ENCODE measurements around the gene ALOXE3.

Gene ALOXE3

DNA sequence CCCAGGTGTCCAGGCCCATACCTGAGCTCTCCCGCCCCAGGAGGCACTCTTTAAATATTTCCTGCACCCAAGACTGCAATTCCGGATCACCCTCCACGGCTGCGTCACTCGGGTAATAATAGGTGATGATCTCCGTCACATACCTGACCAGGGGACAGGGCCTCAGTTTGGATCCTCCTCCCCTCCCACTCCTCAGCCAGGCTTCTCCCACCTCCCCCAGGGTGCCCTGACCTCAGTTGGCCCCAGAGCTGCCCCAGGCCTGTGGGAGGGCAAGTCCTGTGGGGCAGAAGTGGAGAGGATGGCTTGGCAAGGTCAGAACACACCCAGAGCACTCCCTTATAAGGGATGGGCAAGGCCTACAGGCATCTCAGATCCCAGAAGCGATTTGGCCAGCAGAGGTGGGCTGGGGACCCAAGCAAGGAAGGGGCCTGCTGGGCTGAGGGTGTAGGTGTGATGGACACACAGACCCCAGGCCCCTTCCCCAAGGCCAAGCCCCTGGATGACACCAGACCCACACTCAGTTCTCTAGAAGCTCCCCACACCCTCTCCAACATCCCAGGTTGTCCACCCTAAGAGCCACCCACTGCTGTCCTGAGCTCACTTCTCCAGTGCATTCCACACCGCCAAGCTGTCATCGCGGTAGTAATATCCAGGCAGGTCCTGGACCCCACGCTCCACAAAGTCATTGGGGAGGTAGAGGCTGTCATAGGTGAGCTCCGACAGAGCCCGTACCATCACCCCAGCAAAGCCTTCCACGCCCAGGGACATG is 42.6 kb downstream of the ALOXE3 start:
- Mint-ChIP-seq H3K9me3 (no peaks in the 10 kb centered on the region), H3K4me1 (ENCODE audit: low read depth) (peaks cover 19% of the 10 kb centered on the region), H3K27me3 (ENCODE audit: low read depth) (peaks cover 45% of the 10 kb centered on the region), H3K27ac (no peak overlapping the region), H3K36me3 (ENCODE audit: low read depth) (no peaks in the 10 kb centered on the region), H3K4me3 (no peak overlapping the region)
- no peak for DNase-seq (ENCODE audit: low spot score)

DNA sequence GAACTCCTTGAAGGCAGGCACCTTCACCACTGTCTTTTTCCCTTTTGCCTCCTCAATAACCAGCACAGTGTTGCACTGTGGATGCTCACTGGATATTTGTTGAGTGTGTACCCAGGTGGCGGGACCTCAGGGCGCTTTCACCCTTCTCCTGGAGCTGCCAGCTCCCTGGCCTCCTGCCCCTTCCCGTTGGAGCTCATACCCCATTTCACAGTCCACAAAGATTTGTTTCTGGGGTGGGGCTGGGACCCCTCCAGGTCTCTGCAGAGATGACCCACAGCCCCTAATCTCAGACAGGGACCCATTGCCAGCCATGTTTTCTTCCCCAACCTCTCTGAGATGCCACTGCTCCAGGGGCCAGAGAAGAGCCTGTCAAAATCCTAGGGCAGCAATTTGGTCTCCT is 43.2 kb downstream of the ALOXE3 start:
- Mint-ChIP-seq H3K27me3 (ENCODE audit: low read depth) (peaks cover 51% of the 10 kb centered on the region), H3K27ac (no peak overlapping the region), H3K36me3 (ENCODE audit: low read depth) (no peaks in the 10 kb centered on the region), H3K4me1 (ENCODE audit: low read depth) (peaks cover 18% of the 10 kb centered on the region), H3K9me3 (no peaks in the 10 kb centered on the region), H3K4me3 (peak overlapping the region; percentile 0)
- DNase-seq (ENCODE audit: low spot score) = no peak

DNA sequence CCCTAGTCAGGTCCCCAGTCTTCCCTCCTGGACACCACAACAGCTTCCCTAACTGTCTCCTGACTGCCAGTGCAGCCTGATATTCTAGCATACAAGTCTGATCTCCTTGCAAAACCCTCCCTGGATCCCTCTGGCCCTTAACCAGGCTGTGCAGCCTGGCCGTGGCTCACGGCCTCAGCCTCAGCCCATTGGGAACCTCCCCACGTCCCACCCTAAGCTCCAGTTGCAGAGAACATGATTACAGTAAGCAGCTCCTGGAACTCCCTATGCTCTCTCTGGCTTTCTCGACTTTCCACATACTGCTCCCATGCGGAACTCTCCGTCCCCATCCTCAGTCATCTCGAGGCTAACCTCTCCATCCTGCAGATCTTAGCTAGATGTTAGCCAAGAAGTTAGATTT is 43.8 kb downstream of the ALOXE3 start:
- DNase-seq (ENCODE audit: low spot score) = no peak
- Mint-ChIP-seq H3K4me1 (ENCODE audit: low read depth) (peaks cover 15% of the 10 kb centered on the region), H3K27ac (no peak overlapping the region), H3K4me3 (peak overlapping the region; percentile 0), H3K9me3 (no peaks in the 10 kb centered on the region), H3K27me3 (ENCODE audit: low read depth) (peaks cover 51% of the 10 kb centered on the region), H3K36me3 (ENCODE audit: low read depth) (no peaks in the 10 kb centered on the region)

- Mint-ChIP-seq H3K27ac (peak overlapping the region; percentile 24), H3K4me3 (peak overlapping the region; percentile 80), H3K27me3 (ENCODE audit: low read depth) (peaks cover 52% of the 10 kb centered on the region), H3K36me3 (ENCODE audit: low read depth) (no peaks in the 10 kb centered on the region), H3K4me1 (ENCODE audit: low read depth) (peaks cover 11% of the 10 kb centered on the region), H3K9me3 (no peaks in the 10 kb centered on the region)
- peak; percentile 76 for DNase-seq (ENCODE audit: low spot score)
Measured at GRCh38 chr17:8073627-8074484, 44.5 kb downstream of the ALOXE3 start.

DNA sequence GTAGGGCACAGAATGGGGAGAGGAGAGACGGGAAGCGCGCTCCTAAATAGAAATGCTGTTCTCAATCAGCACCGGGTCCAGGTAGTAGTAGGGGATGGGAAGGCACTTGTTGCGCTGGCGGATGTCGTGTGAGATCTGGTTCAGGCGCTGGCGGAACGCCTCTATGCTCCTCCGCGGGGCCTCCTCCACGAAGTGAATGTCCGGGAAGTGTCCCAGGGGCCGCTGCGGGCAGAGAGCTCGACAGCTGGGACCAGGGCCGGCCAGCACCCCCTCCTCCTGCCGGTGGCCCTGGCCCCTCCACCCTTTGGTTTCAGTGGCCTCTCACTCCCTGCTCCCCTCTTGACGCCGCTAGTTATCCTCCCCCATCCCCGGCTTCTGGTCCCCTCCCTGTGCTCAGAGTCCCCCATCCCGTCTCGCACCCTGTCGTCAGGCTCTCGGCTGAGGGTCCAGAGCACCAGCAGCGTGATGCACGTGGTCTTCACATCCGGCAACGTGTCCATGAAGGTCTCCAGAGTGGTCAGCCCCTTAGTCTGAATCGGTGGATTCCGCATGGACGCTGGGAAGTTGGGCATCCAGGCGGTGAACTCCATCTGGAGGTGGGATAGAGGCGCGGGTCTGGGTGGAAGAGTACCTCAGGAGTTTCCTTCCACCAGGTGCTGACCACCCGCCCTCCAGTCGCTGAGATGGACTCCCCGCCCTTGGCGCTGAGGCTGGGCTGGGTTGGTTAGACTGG is 45.4 kb downstream of the ALOXE3 start:
- Mint-ChIP-seq H3K4me3 (peak overlapping the region; percentile 56), H3K4me1 (ENCODE audit: low read depth) (peaks cover 11% of the 10 kb centered on the region), H3K36me3 (ENCODE audit: low read depth) (no peaks in the 10 kb centered on the region), H3K27ac (no peak overlapping the region), H3K27me3 (ENCODE audit: low read depth) (peaks cover 57% of the 10 kb centered on the region), H3K9me3 (no peaks in the 10 kb centered on the region)
- DNase-seq (ENCODE audit: low spot score) = peak; percentile 12

DNA sequence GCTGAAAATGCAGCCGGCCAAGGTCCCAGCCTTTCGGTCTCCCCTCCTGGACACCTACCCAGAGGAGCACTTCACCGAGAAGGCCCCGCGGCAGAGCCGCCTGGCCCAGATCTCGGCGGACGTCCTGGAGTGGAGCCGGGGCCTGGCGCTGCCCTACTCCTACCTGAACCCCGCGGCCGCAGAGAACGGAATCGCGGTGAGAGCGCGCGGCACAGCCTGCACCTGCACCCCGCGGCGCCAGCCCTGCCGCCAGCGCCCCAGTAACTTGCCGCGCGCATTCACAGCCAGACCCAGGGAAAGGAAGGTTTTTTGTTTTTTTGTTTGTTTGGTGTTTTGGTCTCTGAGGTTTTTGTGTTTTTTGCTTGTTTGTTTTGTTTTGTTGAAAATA is 46.0 kb downstream of the ALOXE3 start:
- no peak for DNase-seq (ENCODE audit: low spot score)
- H3K27ac Mint-ChIP-seq = no peak overlapping the region
- no peaks in the 10 kb centered on the region for H3K36me3 Mint-ChIP-seq (ENCODE audit: low read depth)
- no peaks in the 10 kb centered on the region for H3K9me3 Mint-ChIP-seq
- peaks cover 54% of the 10 kb centered on the region for H3K27me3 Mint-ChIP-seq (ENCODE audit: low read depth)
- peak overlapping the region; percentile 56 for H3K4me3 Mint-ChIP-seq
- peaks cover 11% of the 10 kb centered on the region for H3K4me1 Mint-ChIP-seq (ENCODE audit: low read depth)

DNA sequence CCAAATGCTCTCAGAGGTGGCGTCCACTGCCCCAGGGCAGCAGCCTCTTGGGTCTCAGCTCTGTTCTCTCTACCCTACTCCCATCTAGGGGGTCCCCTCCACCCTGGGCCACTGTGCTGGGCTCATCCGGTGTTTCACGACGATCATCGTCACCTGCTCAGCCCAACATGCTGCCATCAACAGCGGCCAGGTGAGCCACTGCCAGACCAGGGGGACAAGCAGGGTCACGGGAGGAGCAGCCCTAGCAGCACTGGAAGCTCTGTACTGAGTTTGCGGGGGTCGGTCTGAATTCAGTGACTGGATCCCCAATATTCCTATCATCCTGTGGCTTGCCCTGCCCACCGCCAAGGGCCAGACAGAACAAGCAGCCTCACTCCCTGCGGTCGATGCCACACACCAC is 46.8 kb downstream of the ALOXE3 start:
- DNase-seq (ENCODE audit: low spot score) = no peak
- Mint-ChIP-seq H3K27me3 (ENCODE audit: low read depth) (peaks cover 54% of the 10 kb centered on the region), H3K36me3 (ENCODE audit: low read depth) (no peaks in the 10 kb centered on the region), H3K4me3 (no peak overlapping the region), H3K9me3 (no peaks in the 10 kb centered on the region), H3K27ac (no peak overlapping the region), H3K4me1 (ENCODE audit: low read depth) (peaks cover 11% of the 10 kb centered on the region)

- Mint-ChIP-seq H3K4me1 (ENCODE audit: low read depth) (peaks cover 11% of the 10 kb centered on the region), H3K27me3 (ENCODE audit: low read depth) (peaks cover 47% of the 10 kb centered on the region), H3K4me3 (no peak overlapping the region), H3K27ac (no peak overlapping the region), H3K9me3 (no peaks in the 10 kb centered on the region), H3K36me3 (ENCODE audit: low read depth) (no peaks in the 10 kb centered on the region)
- DNase-seq (ENCODE audit: low spot score) = no peak
Measured at GRCh38 chr17:8069587-8069860, 48.8 kb downstream of the ALOXE3 start.

- peaks cover 10% of the 10 kb centered on the region for H3K4me1 Mint-ChIP-seq (ENCODE audit: low read depth)
- no peak overlapping the region for H3K27ac Mint-ChIP-seq
- no peak overlapping the region for H3K4me3 Mint-ChIP-seq
- H3K36me3 Mint-ChIP-seq (ENCODE audit: low read depth) = no peaks in the 10 kb centered on the region
- no peak for DNase-seq (ENCODE audit: low spot score)
- H3K9me3 Mint-ChIP-seq = no peaks in the 10 kb centered on the region
- H3K27me3 Mint-ChIP-seq (ENCODE audit: low read depth) = peaks cover 45% of the 10 kb centered on the region
Measured at GRCh38 chr17:8068736-8069586, 49.4 kb downstream of the ALOXE3 start.

DNA sequence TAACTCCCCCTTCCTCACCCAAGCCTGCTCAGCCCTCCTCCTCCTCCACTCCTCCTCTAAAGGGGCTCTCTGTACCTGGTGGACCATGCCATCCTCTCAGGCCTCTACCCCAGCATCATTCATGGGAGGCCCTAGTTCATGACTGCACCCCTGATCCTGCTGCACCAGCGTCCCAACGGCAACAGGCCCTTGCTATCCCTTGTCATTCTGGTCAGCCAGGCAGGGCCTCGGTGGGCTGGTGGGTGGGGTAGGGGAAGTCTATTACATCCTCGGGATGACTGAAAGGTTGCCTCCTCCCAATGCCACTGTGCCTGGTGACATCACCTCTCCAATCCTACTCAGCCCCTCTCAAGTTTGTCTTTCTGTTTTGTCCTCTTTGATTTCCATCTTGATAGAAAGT is 50.5 kb downstream of the ALOXE3 start:
- Mint-ChIP-seq H3K36me3 (ENCODE audit: low read depth) (no peaks in the 10 kb centered on the region), H3K9me3 (no peaks in the 10 kb centered on the region), H3K4me3 (no peak overlapping the region), H3K4me1 (ENCODE audit: low read depth) (peaks cover 4% of the 10 kb centered on the region), H3K27ac (no peak overlapping the region), H3K27me3 (ENCODE audit: low read depth) (peaks cover 42% of the 10 kb centered on the region)
- DNase-seq (ENCODE audit: low spot score) = no peak

DNA sequence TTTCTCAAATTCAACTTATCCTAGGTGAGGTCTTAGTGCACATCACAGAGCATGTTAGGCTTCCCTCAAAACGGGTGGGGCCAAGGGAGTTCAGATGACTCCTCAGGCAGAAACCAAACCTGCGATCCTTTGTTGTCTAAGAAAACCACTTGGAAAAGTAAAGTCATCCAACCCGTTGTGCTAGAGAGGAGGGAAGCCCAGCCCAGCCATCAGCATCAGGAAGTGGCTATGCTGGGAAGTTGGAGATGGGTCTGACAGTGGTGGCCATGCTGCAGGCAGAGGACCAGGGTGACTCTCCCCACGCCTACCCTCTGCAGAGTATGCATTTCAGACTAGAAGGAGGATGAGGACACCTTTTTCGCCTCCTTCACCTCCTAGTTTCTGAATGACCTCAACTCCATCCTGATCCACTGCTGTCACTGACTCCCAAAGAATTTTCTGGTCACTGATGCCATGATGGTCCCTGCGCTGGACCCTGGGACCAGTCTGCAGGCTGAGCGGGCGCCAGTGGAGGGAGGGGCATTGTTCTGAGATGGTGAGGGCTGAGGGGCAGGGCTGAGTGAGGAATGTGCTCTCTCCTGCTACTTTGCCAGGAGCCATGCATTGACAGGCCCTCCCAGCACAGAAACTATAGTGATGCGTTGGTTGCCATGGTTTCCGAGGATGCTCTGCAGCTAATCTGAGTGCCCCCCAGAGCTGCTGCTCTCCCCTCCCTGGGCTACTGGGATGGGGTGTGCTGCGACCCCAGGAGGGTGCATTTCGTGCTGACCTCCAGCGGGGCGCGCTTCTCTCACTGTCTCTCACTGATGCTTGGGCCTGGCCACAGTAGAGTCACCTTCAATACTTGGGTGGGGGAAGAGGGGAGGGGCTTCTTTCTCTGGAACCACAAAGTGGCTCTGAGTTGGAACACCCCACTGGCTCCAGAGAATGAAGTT is 51.2 kb downstream of the ALOXE3 start:
- H3K4me3 Mint-ChIP-seq = no peak overlapping the region
- H3K9me3 Mint-ChIP-seq = no peaks in the 10 kb centered on the region
- H3K36me3 Mint-ChIP-seq (ENCODE audit: low read depth) = no peaks in the 10 kb centered on the region
- no peak for DNase-seq (ENCODE audit: low spot score)
- H3K27me3 Mint-ChIP-seq (ENCODE audit: low read depth) = peaks cover 43% of the 10 kb centered on the region
- H3K4me1 Mint-ChIP-seq (ENCODE audit: low read depth) = peaks cover 2% of the 10 kb centered on the region
- no peak overlapping the region for H3K27ac Mint-ChIP-seq

GRCh38 chr17:8064561-8065019 is 53.7 kb downstream of the ALOXE3 start:
- Mint-ChIP-seq H3K4me1 (ENCODE audit: low read depth) (peaks cover 6% of the 10 kb centered on the region), H3K27ac (no peak overlapping the region), H3K27me3 (ENCODE audit: low read depth) (peaks cover 47% of the 10 kb centered on the region), H3K36me3 (ENCODE audit: low read depth) (no peaks in the 10 kb centered on the region), H3K9me3 (no peaks in the 10 kb centered on the region), H3K4me3 (no peak overlapping the region)
- DNase-seq (ENCODE audit: low spot score) = no peak
